Stimulated activated CD8-positive, alpha-beta memory T cell treated with anti-CD3 and anti-CD28 coated beads, Interleukin-4, amount 100 ng/mL, for 4 hours (primary cell): Measurements from ENCODE around the gene C12orf42.
"Not testable (repeated sequence)": the region's sequence is repeated elsewhere in the genome, so short reads cannot be mapped to it uniquely, and the experiment has no call there.

Experiments
- DNase-seq, 2 donors: peaks; one replicate each; pipeline ENCODE4 v3.0.0-alpha.2; 2020; ENCODE audit warnings: low read depth in 2 of 2, low spot score in 1 of 2

Gene C12orf42

GRCh38 chr12:103425674-103426073 lies 70.1 kb downstream of the C12orf42 start:
- DNase-seq, result not testable (repeated sequence)

- DNase-seq, result not testable (repeated sequence)
These were observed 70.8 kb downstream of the C12orf42 start for GRCh38 chr12:103424849-103425586.

GRCh38 chr12:103423516-103423910 lies 72.3 kb downstream of the C12orf42 start:
- no peak for DNase-seq

- no peak for DNase-seq
These were observed 72.8 kb downstream of the C12orf42 start for GRCh38 chr12:103422746-103423515.

- DNase-seq, result no peak
These were observed 73.4 kb downstream of the C12orf42 start for GRCh38 chr12:103422328-103422727.

GRCh38 chr12:103421402-103421801 lies 74.4 kb downstream of the C12orf42 start:
- no peak for DNase-seq

GRCh38 chr12:103415681-103416080 lies 80.1 kb downstream of the C12orf42 start:
- no peak for DNase-seq

GRCh38 chr12:103401421-103401820 lies 94.3 kb downstream of the C12orf42 start:
- no peak for DNase-seq

- DNase-seq, result no peak
These were observed 95.8 kb downstream of the C12orf42 start for GRCh38 chr12:103399986-103400385.

- no peak for DNase-seq
These were observed 98.2 kb downstream of the C12orf42 start for GRCh38 chr12:103397536-103397935.

- no peak for DNase-seq
These were observed 103.0 kb downstream of the C12orf42 start for GRCh38 chr12:103392722-103393121.

GRCh38 chr12:103391103-103391502 lies 104.7 kb downstream of the C12orf42 start:
- DNase-seq, result no peak

- no peak for DNase-seq
These were observed 108.4 kb downstream of the C12orf42 start for GRCh38 chr12:103387385-103387784.

- DNase-seq, result no peak
These were observed 109.3 kb downstream of the C12orf42 start for GRCh38 chr12:103386451-103386850.

- no peak for DNase-seq
These were observed 112.9 kb downstream of the C12orf42 start for GRCh38 chr12:103382736-103383346.

- DNase-seq, result no peak
These were observed 113.6 kb downstream of the C12orf42 start for GRCh38 chr12:103382119-103382518.

GRCh38 chr12:103379670-103380069 lies 116.1 kb downstream of the C12orf42 start:
- DNase-seq, result no peak

- DNase-seq, result no peak
These were observed 122.7 kb downstream of the C12orf42 start for GRCh38 chr12:103373088-103373523.

- no peak for DNase-seq
These were observed 125.8 kb downstream of the C12orf42 start for GRCh38 chr12:103369929-103370328.

- DNase-seq, result no peak
These were observed 127.6 kb downstream of the C12orf42 start for GRCh38 chr12:103368167-103368566.

- no peak for DNase-seq
These were observed 141.4 kb downstream of the C12orf42 start for GRCh38 chr12:103354403-103354802.

GRCh38 chr12:103353913-103354312 lies 141.9 kb downstream of the C12orf42 start:
- DNase-seq, result no peak
